ENCODE measurements around the gene RASAL2.

RASAL2 gene

GRCh38 chr1:178096421-178096820 is 2.5 kb downstream of the RASAL2 start:
- no peak overlapping the region for H3K4me3 ChIP-seq (ENCODE audit: low read length, poor library complexity, severe bottlenecking)

GRCh38 chr1:178098262-178098661 is 4.4 kb downstream of the RASAL2 start:
- Histone ChIP-seq H3K27me3 (ENCODE audit: insufficient read depth, low read length, poor library complexity, severe bottlenecking) (no peaks in the 10 kb centered on the region), H3K4me1 (ENCODE audit: insufficient read depth, low read length, poor library complexity, severe bottlenecking) (no peaks in the 10 kb centered on the region), H3F3A (ENCODE audit: low read depth) (no peaks in the 10 kb centered on the region), H2AFZ (ENCODE audit: low read length) (no peak overlapping the region), H3K4me3 (ENCODE audit: low read length, poor library complexity, severe bottlenecking) (no peak overlapping the region), H3K36me3 (ENCODE audit: insufficient read depth, low read length) (no peaks in the 10 kb centered on the region), H3K9me2 (replicated peaks; ENCODE audit: low read depth, low read length) (no peaks in the 10 kb centered on the region), H3K79me2 (ENCODE audit: insufficient read depth, low read length) (no peaks in the 10 kb centered on the region), H3K9me3 (ENCODE audit: insufficient read depth, low read depth, low read length) (no peaks in the 10 kb centered on the region), H3K4me2 (ENCODE audit: low read depth, low read length, poor library complexity, severe bottlenecking) (no peak overlapping the region), H3K9ac (ENCODE audit: low read depth, low read length, poor library complexity, severe bottlenecking) (no peak overlapping the region), H4K20me1 (ENCODE audit: insufficient read depth, low read length, poor library complexity, severe bottlenecking) (no peaks in the 10 kb centered on the region)
- no peak for TF ChIP-seq EZH2phosphoT487 (IDR thresholded peaks at IDR 0.05; ENCODE audit: borderline replicate concordance)
- TF ChIP-seq, protein P1, sequence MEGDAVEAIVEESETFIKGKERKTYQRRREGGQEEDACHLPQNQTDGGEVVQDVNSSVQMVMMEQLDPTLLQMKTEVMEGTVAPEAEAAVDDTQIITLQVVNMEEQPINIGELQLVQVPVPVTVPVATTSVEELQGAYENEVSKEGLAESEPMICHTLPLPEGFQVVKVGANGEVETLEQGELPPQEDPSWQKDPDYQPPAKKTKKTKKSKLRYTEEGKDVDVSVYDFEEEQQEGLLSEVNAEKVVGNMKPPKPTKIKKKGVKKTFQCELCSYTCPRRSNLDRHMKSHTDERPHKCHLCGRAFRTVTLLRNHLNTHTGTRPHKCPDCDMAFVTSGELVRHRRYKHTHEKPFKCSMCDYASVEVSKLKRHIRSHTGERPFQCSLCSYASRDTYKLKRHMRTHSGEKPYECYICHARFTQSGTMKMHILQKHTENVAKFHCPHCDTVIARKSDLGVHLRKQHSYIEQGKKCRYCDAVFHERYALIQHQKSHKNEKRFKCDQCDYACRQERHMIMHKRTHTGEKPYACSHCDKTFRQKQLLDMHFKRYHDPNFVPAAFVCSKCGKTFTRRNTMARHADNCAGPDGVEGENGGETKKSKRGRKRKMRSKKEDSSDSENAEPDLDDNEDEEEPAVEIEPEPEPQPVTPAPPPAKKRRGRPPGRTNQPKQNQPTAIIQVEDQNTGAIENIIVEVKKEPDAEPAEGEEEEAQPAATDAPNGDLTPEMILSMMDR (conservative IDR thresholded peaks at IDR 0.05; ENCODE audit: low read length), result no peak

More at GRCh38 chr1:178096421-178096820, 2.5 kb downstream of the RASAL2 start:
- no peak overlapping the region for H3K9ac ChIP-seq (ENCODE audit: low read depth, low read length, poor library complexity, severe bottlenecking)
- no peaks in the 10 kb centered on the region for H4K20me1 ChIP-seq (ENCODE audit: insufficient read depth, low read length, poor library complexity, severe bottlenecking)
- no peaks in the 10 kb centered on the region for H3F3A ChIP-seq (ENCODE audit: low read depth)
- H3K27me3 ChIP-seq (ENCODE audit: insufficient read depth, low read length, poor library complexity, severe bottlenecking), result no peaks in the 10 kb centered on the region
- H3K9me2 ChIP-seq (replicated peaks; ENCODE audit: low read depth, low read length), result no peaks in the 10 kb centered on the region
- no peak for TF ChIP-seq EZH2phosphoT487 (IDR thresholded peaks at IDR 0.05; ENCODE audit: borderline replicate concordance)
- TF ChIP-seq, protein P1 (conservative IDR thresholded peaks at IDR 0.05; ENCODE audit: low read length), result no peak
- H3K9me3 ChIP-seq (ENCODE audit: insufficient read depth, low read depth, low read length), result no peaks in the 10 kb centered on the region
- no peak overlapping the region for H2AFZ ChIP-seq (ENCODE audit: low read length)
- H3K79me2 ChIP-seq (ENCODE audit: insufficient read depth, low read length), result no peaks in the 10 kb centered on the region
- H3K4me1 ChIP-seq (ENCODE audit: insufficient read depth, low read length, poor library complexity, severe bottlenecking), result no peaks in the 10 kb centered on the region
- H3K36me3 ChIP-seq (ENCODE audit: insufficient read depth, low read length), result no peaks in the 10 kb centered on the region
- no peak overlapping the region for H3K4me2 ChIP-seq (ENCODE audit: low read depth, low read length, poor library complexity, severe bottlenecking)

GRCh38 chr1:178101266-178101630 is 7.3 kb downstream of the RASAL2 start:
- Histone ChIP-seq H3K4me3 (ENCODE audit: low read length, poor library complexity, severe bottlenecking) (no peak overlapping the region), H3K79me2 (ENCODE audit: insufficient read depth, low read length) (no peaks in the 10 kb centered on the region), H3K9me2 (replicated peaks; ENCODE audit: low read depth, low read length) (no peaks in the 10 kb centered on the region), H3F3A (ENCODE audit: low read depth) (no peaks in the 10 kb centered on the region), H3K27me3 (ENCODE audit: insufficient read depth, low read length, poor library complexity, severe bottlenecking) (no peaks in the 10 kb centered on the region), H3K9me3 (ENCODE audit: insufficient read depth, low read depth, low read length) (no peaks in the 10 kb centered on the region), H2AFZ (ENCODE audit: low read length) (no peak overlapping the region), H3K4me1 (ENCODE audit: insufficient read depth, low read length, poor library complexity, severe bottlenecking) (no peaks in the 10 kb centered on the region), H4K20me1 (ENCODE audit: insufficient read depth, low read length, poor library complexity, severe bottlenecking) (no peaks in the 10 kb centered on the region), H3K4me2 (ENCODE audit: low read depth, low read length, poor library complexity, severe bottlenecking) (no peak overlapping the region), H3K36me3 (ENCODE audit: insufficient read depth, low read length) (no peaks in the 10 kb centered on the region), H3K9ac (ENCODE audit: low read depth, low read length, poor library complexity, severe bottlenecking) (no peak overlapping the region)
- no peak for TF ChIP-seq EZH2phosphoT487 (IDR thresholded peaks at IDR 0.05; ENCODE audit: borderline replicate concordance)
- TF ChIP-seq, protein P1 (conservative IDR thresholded peaks at IDR 0.05; ENCODE audit: low read length), result no peak

Data from Loucy (cell line).